Osteocyte (in vitro differentiated cells): ENCODE results near the gene SH3PXD2B. TPM values are rescaled to one million over a fixed set of nuclear protein-coding genes. Genes with fewer than 3 reads are reported as not detected.

Source experiments
- DNase-seq: peaks from one replicate; pipeline ENCODE4 v3.0.0; 2021; ENCODE audit warnings: mixed read lengths; ENCODE audit not compliant: unreplicated experiment; ENCODE audit errors: extremely low spot score
- H3K27ac Mint-ChIP-seq: one replicate; pipeline ENCODE4 v1.8.0; 2021; ENCODE audit warnings: mild to moderate bottlenecking, mixed read lengths; ENCODE audit not compliant: unreplicated experiment
- H3K27me3 Mint-ChIP-seq: one replicate; pipeline ENCODE4 v1.8.0; 2021; ENCODE audit warnings: mixed read lengths; ENCODE audit not compliant: unreplicated experiment
- H3K36me3 Mint-ChIP-seq: one replicate; pipeline ENCODE4 v1.8.0; 2021; ENCODE audit warnings: mixed read lengths; ENCODE audit not compliant: unreplicated experiment
- H3K4me1 Mint-ChIP-seq: one replicate; pipeline ENCODE4 v1.8.0; 2021; ENCODE audit warnings: mixed read lengths; ENCODE audit not compliant: unreplicated experiment
- H3K4me3 Mint-ChIP-seq: one replicate; pipeline ENCODE4 v1.8.0; 2021; ENCODE audit warnings: mild to moderate bottlenecking, moderate library complexity, mixed read lengths; ENCODE audit not compliant: unreplicated experiment
- H3K9me3 Mint-ChIP-seq: one replicate; pipeline ENCODE4 v1.8.0; 2021; ENCODE audit warnings: mixed read lengths; ENCODE audit not compliant: unreplicated experiment
- total RNA-seq: library from RNA; stranded (reverse); gene quantifications from 2 replicates; pipeline ENCODE4 v1.2.1, GENCODE V29; 2021
- TF ChIP-seq, protein P1 (sequence below): fragments of 200-600 bp; sonication (generic); IDR thresholded peaks from 2 replicates; pipeline ENCODE4 v1.5.0; 2021; ENCODE audit warnings: antibody characterized with exemption, mild to moderate bottlenecking, moderate library complexity

The SH3PXD2B gene
- total RNA-seq, 1 donor from 2014 or later, result 114 TPM

DNA sequence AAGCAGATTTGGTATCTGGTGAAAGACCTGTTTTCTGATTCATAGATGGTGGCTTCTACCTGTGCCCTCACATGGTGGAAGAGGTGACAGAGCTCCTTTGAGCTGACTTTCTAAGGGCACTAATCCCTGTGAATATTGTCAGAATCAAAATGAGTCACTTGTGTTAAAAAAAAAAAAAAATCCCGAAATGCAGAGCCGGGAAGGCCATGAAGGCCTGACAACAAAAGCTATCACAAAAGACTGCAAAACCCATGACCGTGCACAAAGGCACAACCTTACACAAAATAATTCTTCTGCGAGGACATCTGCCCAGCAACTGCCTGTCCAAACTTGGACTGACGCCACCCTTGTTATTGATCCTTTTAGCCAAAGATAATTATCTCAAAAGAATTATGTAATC is 151.2 kb downstream of the SH3PXD2B start:
- H3K9me3 Mint-ChIP-seq, result no peaks in the 10 kb centered on the region
- H3K36me3 Mint-ChIP-seq, result peaks cover 2% of the 10 kb centered on the region
- no peak overlapping the region for H3K27ac Mint-ChIP-seq
- no peak overlapping the region for H3K4me3 Mint-ChIP-seq
- H3K4me1 Mint-ChIP-seq, result peaks cover 7% of the 10 kb centered on the region
- H3K27me3 Mint-ChIP-seq, result no peaks in the 10 kb centered on the region
- no peak for DNase-seq
- TF ChIP-seq, protein P1, sequence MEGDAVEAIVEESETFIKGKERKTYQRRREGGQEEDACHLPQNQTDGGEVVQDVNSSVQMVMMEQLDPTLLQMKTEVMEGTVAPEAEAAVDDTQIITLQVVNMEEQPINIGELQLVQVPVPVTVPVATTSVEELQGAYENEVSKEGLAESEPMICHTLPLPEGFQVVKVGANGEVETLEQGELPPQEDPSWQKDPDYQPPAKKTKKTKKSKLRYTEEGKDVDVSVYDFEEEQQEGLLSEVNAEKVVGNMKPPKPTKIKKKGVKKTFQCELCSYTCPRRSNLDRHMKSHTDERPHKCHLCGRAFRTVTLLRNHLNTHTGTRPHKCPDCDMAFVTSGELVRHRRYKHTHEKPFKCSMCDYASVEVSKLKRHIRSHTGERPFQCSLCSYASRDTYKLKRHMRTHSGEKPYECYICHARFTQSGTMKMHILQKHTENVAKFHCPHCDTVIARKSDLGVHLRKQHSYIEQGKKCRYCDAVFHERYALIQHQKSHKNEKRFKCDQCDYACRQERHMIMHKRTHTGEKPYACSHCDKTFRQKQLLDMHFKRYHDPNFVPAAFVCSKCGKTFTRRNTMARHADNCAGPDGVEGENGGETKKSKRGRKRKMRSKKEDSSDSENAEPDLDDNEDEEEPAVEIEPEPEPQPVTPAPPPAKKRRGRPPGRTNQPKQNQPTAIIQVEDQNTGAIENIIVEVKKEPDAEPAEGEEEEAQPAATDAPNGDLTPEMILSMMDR, result no peak

DNA sequence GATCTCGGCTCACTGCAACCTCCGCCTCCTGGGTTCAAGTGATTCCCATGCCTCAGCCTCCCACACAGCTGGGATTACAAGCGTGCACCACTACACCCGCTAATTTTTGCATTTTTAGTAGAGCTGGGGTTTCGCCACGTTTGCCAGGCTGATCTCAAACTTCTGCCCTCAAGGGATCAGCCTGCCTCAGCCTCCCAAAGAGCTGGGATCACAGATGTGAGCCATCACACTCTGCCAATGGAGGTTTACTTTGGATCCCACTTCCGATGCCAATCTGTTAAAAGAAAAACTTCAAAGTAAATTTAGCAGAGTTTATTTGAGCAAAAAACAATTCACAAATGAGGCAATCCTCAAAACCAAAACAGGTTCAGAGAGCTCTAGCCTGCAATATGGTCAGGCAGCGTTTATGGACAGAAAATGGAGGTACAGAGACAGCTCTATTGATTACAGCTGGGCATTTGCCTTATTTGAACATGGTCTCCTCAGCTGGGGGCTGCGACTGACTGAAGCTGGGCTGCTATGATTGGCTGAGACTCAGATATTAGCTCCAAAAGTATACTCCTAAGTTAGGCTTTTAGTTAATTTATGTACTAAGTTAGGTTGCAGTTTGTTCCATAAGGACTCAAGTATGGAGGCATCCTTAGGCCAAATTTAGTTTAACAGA is 152.1 kb downstream of the SH3PXD2B start:
- Mint-ChIP-seq H3K4me3 (no peak overlapping the region), H3K27me3 (no peaks in the 10 kb centered on the region), H3K36me3 (peaks cover 2% of the 10 kb centered on the region), H3K9me3 (no peaks in the 10 kb centered on the region), H3K4me1 (peaks cover 7% of the 10 kb centered on the region), H3K27ac (no peak overlapping the region)
- TF ChIP-seq, protein P1, result no peak
- peak; percentile 23 for DNase-seq

DNA sequence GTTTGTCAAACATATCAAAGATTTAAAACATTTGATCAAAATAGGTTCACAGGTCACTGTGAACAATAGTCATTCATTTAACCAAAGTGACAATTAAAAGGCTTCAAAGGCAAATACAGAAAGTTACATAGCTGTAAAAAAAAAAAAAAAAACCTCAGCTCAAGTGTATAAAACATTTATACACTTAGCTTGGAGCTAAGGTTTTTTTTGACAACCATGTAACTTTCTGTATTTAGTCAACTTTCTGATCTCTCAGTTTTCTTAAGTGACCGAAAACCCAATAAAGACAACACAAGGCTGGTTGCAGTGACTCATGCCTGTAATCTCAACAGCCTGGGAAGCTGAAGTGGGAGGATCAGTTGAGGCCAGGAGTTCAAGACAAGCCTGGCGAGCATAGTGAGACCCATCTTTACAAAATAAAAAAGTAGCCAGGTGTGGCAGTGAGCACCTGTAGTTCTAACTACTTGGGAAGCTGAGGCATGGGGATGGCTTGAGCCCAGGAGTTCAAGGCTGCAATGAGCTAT is 154.3 kb downstream of the SH3PXD2B start:
- Mint-ChIP-seq H3K4me3 (no peak overlapping the region), H3K4me1 (peaks cover 7% of the 10 kb centered on the region), H3K27ac (no peak overlapping the region), H3K36me3 (peaks cover 2% of the 10 kb centered on the region), H3K27me3 (peaks cover 3% of the 10 kb centered on the region), H3K9me3 (no peaks in the 10 kb centered on the region)
- TF ChIP-seq, protein P1, result no peak
- peak; percentile 15 for DNase-seq

DNA sequence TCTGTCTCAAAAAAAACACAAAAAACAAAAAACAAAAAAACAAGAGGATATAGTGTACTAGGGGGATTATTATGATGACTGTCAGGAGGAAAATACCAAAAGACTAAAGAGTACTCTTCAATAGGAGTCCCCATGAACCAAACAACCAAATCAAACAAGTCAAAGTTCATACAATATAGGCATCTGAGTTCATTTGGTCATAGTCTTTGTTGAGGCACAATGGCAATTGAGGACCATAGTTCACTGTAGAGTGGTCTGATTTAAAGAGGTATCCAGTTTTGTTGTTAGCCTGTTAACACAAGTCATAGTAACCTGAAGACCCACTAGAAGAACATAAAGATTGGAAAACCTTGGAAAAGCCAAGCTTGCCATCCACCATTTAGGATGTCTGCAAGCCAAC is 159.5 kb downstream of the SH3PXD2B start:
- no peak for DNase-seq
- H3K36me3 Mint-ChIP-seq, result no peaks in the 10 kb centered on the region
- no peaks in the 10 kb centered on the region for H3K9me3 Mint-ChIP-seq
- H3K27me3 Mint-ChIP-seq, result peaks cover 3% of the 10 kb centered on the region
- TF ChIP-seq, protein P1, result no peak
- H3K4me1 Mint-ChIP-seq, result peaks cover 5% of the 10 kb centered on the region
- no peak overlapping the region for H3K4me3 Mint-ChIP-seq
- H3K27ac Mint-ChIP-seq, result no peak overlapping the region

DNA sequence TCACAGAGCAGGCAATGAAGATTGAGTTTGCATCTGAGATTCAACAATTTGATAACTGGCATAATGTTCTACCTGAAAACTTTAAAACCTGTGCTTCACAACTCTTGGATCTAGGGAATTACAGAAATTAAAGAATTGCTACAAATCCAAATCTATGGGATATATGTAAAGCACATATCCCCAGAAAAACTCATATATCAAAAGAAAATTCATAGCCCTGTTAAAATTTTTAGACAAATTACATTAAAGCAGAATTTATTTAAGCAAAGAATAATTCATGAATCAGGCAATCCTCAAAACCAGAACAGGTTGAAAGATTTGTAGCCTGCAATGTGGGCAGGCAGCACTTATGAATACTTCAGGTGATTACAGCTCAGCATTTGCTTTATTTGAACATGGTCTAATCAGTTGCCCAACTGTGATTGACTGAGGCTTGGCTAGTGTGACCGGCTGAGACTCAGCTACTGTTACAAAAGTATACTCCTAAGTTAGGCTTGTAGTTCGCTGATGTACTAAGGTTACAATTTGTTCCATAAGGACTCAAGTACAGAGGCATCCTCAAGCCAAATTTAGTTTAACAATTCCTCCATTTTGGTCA is 160.5 kb downstream of the SH3PXD2B start:
- peaks cover 5% of the 10 kb centered on the region for H3K4me1 Mint-ChIP-seq
- H3K27ac Mint-ChIP-seq, result no peak overlapping the region

More for the DNA sequence above, 160.5 kb downstream of the SH3PXD2B start:
- Mint-ChIP-seq H3K36me3 (no peaks in the 10 kb centered on the region), H3K27me3 (peaks cover 3% of the 10 kb centered on the region), H3K4me3 (no peak overlapping the region), H3K9me3 (no peaks in the 10 kb centered on the region)
- no peak for DNase-seq
- TF ChIP-seq, protein P1, result no peak
